Lung microvascular endothelial cell (primary cell): ENCODE results near the gene LHX4. TPM values are rescaled to one million over a fixed set of nuclear protein-coding genes. Genes with fewer than 3 reads are reported as not detected.

ENCODE experiments used
- DNase-seq, 2 donors: peaks; one replicate each; pipeline versions ENCODE4 v3.0.0 to v3.0.0-alpha.2; 2010; ENCODE audit warnings: low read depth in 2 of 2
- total RNA-seq: library from RNA; depleted of rRNA; stranded (reverse); fragments of >200 nt; gene quantifications from 2 replicates; pipeline ENCODE4 v1.2.1, GENCODE V29; 2014

Gene LHX4
- total RNA-seq, 1 donor from 2014 or later, result not detected

DNA sequence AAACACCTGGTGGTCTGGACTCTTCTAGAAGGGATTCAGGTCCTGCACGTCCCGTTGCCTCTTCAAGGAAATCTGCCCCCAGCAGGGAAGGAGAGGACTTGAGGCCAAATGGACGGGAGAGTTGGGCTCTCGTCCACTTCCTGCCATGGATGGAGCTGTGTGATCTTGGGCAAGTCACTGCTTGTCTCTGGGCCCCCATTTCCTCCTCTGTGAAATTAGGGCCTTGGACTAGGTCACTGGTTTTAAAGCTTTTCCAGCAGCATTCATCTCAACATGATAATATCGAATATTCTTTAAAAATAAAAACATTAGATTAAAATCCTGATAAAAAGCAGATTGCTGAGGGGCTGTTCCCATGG, 26.9 kb downstream of the LHX4 start:
- no peak for DNase-seq

DNA sequence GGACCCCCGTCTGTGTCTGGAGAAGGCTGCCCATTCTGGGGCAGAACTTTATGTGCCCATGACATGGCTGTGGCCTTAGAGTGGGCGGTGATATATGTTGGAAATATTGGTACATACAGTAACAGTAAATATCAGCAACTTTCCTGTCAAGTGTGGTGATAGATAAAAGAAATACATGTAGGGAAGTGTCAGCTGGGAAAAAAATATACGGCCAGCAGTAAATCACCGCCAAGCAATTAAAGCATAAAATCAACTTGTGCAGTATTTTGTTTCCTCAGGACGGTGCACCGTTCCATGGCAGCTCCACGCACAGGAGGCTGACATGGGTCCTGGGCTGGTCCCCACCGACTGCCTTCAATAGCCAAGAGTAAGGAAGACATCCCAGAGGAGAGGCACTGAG, 27.4 kb downstream of the LHX4 start:
- DNase-seq, result no peak

DNA sequence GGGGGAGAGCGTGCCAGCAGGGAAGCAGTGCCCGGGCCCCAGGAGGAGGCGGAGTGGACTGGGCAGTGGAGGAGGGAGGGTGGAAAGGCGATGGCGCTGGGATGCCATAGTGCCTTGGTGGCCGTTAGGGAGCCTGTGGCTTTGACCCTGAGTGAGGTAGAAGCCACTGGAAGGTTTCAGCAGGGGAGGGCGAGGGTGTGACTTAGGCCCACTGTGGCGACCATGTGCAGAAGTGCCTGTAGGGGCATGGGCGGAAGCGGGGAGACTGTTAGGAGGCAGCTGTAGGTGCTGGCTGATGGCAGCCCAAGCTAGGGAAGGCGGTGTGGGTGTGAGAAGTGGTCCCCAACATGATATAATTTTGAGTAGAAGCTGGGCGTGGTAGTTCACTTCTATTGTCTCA, 28.2 kb downstream of the LHX4 start:
- DNase-seq, result no peak

DNA sequence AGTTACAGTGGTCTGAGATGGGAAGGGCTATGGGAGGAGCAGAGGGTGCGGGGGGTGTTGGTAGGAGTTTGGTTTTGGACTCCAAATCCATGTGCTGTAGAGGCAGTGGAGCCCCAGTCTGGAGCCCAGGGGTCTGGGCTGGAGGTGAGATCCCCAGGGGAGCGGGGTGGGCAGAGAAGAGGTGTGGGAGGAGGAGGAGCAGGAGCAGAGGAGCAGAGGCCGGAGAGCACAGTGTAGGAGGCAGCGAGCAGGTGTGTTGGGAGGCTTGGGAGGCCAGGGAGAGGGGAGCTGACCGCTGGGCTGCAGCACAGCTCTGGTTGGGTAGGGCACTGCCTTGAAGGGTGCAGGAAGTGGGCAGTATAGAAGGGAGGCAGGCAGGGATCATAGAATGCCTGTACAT, 28.9 kb downstream of the LHX4 start:
- no peak for DNase-seq

DNA sequence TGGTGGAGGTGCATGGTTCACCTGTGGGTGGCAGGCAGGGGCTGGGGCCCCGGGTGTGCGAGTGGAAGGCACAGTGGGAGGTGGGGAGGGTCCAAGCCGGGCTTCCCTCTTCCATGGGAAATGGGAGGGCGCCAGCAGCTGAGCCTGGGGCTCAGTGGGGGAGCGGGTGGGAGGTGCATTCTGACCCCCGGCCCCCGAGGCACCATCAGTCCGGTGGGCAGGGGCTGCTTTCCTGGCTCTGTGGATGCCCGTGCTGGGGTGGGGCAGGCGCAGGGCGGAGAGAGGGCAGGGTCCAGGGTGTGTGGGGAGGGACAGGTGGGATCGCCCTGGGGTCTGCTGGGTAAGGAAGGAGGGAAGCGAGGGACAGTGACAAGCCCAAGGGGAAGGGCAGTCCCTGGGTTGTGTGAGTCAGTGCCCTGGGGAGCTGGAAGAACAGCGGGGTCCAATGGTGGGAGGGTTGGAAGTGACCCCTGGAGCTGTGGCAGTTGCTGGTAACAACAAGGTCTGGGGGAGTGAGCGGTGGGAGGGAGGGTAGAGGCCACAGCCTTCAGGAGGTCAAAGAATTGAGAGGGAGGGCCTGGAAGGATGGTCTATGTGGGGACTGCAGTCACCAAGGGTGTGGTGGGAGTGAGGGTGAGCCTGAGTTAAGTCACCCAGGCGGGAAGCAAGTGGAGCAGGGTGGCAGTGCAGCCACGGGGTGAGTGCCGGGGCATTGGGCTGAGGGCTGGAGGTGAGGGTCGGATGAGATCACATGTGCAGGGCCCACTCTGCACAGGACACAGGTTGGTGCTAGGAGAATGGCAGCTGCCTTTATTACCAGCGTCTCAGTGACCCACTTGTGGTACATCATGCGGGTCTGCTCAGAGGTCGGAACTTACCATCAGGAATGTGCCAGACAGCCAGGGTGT, 29.6 kb downstream of the LHX4 start:
- no peak for DNase-seq

DNA sequence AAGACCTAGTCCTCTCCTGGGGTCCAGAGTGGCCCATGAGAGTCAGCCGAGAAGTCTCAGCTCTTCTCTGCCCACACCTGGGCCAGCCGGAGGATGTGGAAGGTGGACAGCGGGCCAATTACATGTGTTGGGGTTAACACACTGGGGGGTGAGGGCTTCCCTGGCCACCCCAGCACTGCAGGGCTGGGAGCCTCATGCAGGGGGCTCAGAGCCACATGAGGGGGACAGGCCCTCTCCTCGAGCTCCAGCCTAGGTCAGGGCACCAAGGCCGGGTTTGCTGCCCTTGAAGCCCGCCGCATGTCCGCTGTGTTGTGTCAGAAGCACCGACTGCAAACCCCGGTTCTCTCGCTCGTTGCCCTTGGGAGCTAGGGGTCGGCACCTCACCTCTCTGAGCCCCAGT, 30.5 kb downstream of the LHX4 start:
- no peak for DNase-seq

DNA sequence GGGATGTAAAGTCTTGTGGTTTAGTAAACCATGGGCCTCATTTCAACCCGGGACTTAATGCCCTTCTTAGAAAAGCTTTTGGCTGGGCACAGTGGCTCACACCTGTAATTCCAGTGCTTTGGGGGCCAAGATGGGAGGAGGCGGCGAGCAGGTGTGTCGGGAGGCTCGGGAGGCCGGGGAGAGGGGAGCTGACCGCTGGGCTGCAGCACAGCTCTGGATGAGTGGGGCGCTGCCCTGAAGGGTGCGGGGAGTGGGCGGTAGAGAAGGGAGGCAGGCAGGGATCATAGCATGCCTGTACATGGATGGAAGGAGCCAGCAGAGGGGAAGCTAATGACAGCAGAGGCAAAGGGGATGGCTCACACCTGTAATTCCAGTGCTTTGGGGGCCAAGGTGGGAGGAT, 31.0 kb downstream of the LHX4 start:
- no peak for DNase-seq

DNA sequence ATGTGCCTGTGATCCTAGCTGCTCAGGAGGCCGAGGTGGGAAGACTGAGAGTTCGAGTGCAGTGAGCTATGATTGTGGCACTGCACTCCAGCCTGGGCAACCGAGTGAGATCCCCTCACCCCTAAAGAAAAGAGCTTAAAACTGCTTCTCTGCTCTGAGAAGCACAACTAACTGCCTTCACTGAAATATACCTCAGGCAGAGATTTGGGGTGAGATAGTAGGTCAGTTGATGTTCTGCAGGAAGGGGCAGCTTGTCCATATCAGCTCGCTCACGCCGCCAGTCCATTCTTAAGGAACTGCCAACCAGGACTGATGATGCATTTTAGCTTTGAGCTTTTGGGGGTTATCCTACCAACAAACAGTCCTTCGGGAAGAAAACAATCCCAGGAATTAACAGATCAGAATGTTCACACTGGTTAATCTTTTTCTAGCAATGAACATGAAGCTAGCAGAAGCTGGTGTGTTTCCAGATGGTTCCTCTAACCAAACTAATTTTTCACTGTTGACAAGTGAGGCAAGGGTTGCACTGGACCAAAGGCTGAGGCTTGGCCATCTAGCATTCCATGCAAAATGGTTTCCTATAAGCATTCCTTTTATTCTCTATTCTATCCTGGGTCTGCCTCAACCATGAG, 31.6 kb downstream of the LHX4 start:
- no peak for DNase-seq

DNA sequence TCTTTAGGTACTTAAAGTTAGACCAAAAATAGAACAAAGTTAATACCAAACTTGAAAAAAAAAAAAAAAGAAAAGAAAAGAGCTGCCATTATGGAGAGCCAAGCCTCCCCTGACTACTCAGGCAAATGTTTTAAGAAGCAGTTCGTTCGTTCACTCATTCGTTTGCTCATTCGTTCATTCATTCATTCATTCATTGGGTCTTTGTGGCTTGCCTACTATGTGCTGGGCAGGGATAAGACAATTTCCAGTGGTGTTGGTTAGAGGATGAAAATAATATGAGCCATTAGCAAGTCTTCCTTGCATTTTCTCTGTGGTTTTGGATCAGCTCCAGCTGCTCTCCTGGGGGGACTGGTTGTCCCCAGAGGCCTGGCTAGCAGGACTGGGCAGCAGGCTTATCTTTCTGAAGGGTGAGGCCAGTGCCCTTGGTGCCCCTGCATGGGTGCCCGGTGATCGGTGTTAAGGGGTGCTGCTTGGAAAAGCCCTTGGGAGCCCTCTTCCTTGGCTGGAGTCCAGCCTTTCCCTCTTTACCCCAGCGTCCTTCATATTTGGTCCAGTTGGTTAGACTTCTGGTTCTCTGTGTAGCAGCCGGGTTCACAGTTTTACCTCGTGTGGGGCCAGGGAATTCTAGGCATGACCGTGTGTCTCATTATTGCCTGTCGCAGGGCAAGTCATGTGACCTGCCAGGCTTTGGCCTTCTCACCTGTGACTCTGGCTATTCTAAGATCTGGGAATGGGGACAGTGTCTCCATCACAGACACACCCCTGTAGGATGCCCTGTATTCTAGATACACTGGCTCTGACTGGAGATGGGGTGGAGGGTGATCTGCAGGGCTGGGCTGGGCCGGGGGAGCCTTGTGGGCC, 32.8 kb downstream of the LHX4 start:
- no peak for DNase-seq

DNA sequence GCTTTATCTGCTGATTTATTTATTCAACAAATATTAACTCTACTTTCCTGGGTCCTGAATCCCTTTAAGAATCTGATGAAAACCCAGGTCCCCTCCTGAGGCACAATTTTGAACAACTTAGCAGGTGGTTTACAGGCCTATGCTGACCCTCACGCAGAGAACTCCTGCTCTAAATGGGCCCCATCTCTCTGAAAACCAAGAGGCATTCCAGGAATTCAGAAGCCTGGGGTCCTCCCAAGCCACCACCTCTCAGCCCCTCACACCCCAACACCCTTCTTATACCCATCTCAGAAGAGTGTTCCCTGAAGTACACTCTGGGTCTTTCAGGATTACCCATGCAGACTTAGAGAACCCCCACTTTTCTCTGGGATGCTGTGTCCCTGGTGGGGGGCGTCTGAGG, 34.5 kb downstream of the LHX4 start:
- no peak for DNase-seq

DNA sequence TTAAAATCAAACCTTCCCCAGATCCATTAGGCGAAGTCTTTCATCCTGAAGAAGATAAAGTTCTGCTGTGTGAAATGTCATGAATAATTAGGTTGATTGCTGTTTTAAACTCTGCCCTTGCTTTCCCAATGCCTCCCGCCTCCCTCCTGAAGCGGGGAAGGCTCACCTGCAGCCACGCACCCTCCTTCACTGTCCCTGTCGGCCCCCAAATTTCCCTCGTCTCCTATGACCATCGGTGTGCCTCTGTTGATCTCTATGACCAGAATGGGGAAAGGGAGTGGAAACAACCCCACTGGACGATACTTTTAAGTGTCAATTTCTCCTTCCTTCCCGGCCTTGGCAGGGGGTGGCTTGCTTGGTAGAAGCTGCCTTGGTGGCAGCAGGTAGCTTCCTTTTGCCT, 35.1 kb downstream of the LHX4 start:
- DNase-seq, result no peak

DNA sequence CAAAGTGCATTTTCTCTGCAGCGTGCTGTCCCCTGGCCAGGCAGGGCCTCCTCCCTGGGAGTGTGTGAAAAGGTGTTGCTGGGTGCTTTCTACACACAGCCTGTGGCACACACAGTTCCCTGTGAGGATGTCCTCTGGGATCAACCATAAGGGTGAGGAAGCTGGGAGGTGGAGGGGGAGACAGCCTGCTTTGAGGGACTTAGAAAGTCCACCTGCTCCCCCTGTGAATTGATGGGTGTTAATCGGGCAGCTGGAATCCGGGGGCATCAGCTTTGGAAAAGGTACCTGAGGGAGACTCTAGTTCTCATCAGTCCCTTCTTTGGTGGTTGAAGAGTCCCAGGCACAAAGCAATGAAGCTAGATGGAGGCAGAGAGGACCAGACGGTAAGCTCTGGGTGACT, 35.8 kb downstream of the LHX4 start:
- DNase-seq, result no peak

DNA sequence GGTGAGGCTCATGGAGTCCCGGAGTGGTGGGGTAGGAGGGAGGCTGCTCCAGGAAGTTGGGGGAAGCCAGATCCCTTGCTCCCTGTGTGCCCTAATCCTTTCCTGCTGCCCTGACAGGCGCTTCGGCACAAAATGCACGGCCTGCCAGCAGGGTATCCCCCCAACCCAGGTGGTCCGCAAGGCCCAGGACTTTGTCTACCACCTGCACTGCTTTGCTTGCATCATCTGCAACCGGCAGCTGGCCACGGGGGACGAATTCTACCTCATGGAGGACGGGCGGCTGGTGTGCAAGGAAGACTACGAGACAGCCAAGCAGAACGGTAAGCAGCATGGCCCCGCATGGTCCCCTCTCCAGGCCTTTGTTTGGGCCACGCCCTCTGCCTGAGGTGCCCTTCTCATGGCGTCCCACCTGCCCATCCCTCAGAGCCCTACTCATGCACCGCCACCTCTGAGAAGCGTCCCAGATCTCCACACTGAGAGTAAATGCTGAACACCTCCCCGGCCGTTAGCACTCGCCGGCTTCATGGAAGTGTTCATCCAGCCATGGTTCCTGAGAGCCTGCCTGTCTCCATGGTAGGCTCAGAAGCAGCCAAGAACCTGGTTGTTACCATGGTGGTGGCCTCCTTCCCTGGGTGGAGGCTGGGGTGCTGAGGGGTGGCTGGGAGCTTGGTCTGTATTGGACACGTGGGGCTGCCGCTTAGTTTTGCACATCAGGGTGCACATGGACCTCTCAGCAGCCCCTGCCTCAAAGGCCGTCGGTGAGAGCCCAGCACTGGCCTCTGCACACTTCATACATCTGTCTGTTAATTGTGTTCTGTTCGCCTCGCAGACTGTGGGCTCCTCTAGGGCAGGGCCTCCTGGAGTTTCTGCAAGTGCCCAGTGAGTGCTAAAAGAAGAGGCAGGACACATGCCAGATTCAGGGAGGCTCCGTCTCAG, 36.5 kb downstream of the LHX4 start:
- DNase-seq, result no peak

DNA sequence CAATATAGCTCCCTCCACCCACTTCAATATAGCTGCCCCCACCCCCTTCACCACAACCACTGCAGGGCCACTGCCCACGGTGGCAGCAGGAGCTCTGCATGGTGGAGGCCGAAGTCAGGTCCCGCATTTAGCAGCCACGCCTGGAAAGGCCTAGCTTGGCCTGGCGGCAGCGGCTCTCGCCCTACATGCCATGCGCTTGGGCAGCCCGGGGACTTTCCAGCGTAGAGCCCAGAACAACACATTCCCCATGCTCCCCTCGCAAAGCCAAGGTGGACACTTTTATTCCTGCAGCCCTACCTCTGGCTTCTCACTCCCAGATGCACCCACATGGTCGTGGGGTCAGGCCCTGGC, 37.1 kb downstream of the LHX4 start:
- no peak for DNase-seq

DNA sequence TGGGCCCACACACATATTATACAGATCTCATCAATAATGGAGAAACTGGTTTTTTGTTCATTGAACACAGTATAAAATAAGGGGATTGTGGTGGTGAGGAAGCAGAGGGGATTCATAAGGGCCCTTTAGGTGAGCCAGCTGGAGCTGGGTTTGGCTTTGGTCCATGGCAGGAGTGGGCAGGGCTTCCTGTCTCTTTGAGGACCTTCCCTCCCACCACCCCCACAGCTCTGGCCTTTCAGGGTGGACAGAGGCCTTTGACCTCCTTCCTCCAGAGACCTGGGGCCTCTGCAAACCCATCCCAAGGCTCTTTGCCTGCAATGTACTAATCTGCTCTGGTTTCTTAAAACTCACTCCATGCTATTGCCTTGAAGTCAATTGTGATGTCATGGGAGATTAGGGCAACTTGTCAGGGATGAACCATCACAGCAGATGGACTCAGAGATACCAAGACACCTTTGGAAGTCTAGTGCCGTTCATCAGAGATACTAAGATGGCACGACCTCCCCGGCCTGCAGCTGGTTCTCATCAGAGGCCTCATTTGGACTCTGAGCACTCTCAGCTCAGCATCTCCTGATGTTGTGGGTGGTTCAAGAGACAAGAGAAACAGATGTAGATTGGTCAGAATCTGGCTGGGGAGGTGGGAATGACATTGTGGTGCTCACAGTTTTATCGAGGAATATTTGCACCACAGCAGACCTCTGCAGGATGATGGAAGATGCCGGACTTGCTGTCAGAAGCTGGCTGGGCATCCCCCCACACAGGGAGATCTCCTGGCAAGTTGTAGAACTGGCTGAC, 37.9 kb downstream of the LHX4 start:
- DNase-seq, result no peak

DNA sequence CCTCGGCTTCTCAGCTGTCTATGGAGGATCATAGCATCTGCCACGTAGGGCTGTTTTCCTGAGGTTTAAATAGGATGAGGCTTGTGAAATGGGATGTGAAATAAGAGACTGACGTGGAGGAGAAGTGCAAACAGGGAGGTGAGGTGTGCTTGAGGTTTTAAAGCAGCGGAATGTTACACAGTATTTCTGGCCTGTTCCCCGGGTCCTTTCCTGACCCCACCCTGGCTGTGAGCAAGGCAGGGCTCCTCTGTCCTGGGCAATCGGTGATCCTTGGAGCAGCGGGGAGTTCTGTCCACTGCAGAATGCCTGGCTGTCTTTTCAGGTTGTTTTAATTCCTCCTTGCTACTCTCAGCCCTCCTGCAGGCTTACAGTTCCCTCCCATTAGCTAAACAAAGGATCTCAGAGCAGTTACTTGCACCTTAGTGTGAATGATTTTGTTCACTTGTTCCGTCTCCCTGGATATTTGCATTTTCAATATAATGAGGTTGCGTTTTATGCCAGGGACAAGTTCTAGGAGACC, 38.6 kb downstream of the LHX4 start:
- no peak for DNase-seq

DNA sequence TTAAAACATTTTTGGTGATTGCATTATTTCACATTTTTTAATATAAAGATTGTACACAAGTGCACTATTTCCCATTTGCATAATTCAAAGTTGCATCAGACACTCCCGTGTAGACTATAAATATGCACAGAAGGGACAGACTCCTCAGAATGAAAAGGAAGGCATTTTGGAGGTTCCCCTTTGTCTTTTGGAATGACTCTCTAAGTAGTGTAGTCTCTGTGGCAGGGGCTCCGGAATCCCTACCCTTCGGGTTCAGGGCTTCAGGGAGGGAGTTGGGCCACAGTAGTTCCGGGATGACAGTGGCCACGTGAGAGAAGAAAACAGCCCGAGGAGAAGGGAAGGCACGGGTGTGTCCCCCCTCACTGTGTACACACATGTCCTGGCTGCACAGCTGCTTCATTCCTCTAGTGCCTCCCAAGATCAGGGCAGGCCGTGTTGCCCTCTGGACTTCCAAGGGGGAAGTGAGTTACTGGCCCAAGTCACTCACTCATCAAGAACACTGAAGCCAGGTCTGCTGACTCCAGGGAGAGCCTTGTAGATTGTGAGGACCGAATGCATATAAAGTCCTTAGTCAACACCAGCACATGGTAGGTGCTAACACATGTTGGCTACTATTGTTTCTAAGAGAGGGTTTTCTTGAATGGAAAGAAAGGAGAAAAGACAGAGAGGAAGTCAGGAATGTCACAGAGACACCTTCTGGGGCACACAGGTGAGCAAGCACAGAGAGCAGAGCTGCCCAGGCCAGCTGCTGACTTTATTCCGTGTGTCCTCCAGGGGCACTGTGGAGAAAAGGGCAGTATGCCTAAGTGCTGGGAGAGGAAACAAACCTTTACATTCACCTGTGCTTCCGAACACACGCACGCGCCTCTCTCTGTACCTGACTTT, 39.8 kb downstream of the LHX4 start:
- no peak for DNase-seq

DNA sequence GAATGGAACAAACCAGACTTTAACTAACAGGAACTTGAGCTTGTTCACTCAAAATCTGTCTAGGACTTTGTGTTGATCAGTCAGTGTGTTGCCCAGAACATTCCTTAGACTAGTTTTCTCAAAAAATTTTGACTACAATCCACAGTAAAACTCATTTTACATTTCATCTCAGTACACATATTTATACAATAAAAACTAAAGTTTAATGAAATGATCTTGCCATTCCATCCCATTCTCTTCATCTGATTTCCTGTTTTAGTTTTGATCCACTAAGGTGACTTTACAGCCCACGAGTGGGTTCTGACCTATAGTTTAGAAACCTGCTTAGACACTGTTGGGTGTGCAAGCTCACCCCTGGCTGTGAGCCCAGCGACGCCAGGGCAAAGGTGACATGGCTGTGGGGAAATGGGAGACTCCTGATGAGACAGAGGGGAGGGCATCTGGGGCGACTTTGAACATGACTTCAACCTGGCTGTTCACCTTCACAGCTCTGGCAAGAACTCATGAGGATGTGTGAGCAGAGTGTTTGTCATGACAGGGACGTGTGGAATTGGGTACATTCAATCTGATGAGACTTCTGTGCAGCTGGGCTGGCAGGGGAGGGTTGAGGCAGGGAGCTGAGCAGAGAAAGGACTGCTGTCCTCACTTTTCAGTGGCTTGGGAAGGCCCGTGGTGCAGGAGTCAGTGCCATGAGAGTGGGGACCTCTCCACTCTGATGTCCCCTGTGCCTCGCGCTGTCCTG, 40.6 kb downstream of the LHX4 start:
- no peak for DNase-seq
